ENCODE measurements around the gene WASHC1.
A peak's percentile ranks its signal among the peaks of the same experiment; 100 is the strongest.
"Not testable (repeated sequence)": the region's sequence is repeated elsewhere in the genome, so short reads cannot be mapped to it uniquely, and the experiment has no call there.

The WASHC1 gene

GRCh38 chr9:29356-29755 is at the start of gene WASHC1:
Gene WASHC1, minus strand, starts transcription at chr9:29456. Its CDS starts 4,457 bp downstream, at chr9:24999.
- DNase-seq (ENCODE audit: extremely low read depth, insufficient read length); H3K36me3 ChIP-seq (ENCODE audit: control insufficient read depth, insufficient read depth, low read length); H3K27me3 ChIP-seq (replicated peaks; ENCODE audit: control insufficient read depth, insufficient read depth, low read length): not testable (repeated sequence)
- peak within 1 kb of the TSS; percentile 48; the same call in 1 of the 2 replicates for H3K4me3 ChIP-seq (replicated peaks; ENCODE audit: low read depth, low read length)

GRCh38 chr9:78333-78732 is 49.1 kb upstream of the WASHC1 start:
- not testable (repeated sequence) for H3K36me3 ChIP-seq (ENCODE audit: control insufficient read depth, insufficient read depth, low read length); DNase-seq (ENCODE audit: extremely low read depth, insufficient read length)

GRCh38 chr9:76389-76788 is 47.1 kb upstream of the WASHC1 start:
- not testable (repeated sequence) for H3K27me3 ChIP-seq (replicated peaks; ENCODE audit: control insufficient read depth, insufficient read depth, low read length); H3K4me3 ChIP-seq (replicated peaks; ENCODE audit: low read depth, low read length); H3K36me3 ChIP-seq (ENCODE audit: control insufficient read depth, insufficient read depth, low read length); DNase-seq (ENCODE audit: extremely low read depth, insufficient read length)

More at GRCh38 chr9:78333-78732, 49.1 kb upstream of the WASHC1 start:
- H3K4me3 ChIP-seq (replicated peaks; ENCODE audit: low read depth, low read length); H3K27me3 ChIP-seq (replicated peaks; ENCODE audit: control insufficient read depth, insufficient read depth, low read length): not testable (repeated sequence)

- DNase-seq (ENCODE audit: extremely low read depth, insufficient read length); H3K4me3 ChIP-seq (replicated peaks; ENCODE audit: low read depth, low read length); H3K36me3 ChIP-seq (ENCODE audit: control insufficient read depth, insufficient read depth, low read length); H3K27me3 ChIP-seq (replicated peaks; ENCODE audit: control insufficient read depth, insufficient read depth, low read length): not testable (repeated sequence)
Measured at GRCh38 chr9:73900-74525, 44.8 kb upstream of the WASHC1 start.

- not testable (repeated sequence) for H3K4me3 ChIP-seq (replicated peaks; ENCODE audit: low read depth, low read length); DNase-seq (ENCODE audit: extremely low read depth, insufficient read length)
Measured at GRCh38 chr9:73076-73899, 44.0 kb upstream of the WASHC1 start.

GRCh38 chr9:63031-63629 is 33.9 kb upstream of the WASHC1 start:
- DNase-seq (ENCODE audit: extremely low read depth, insufficient read length); H3K4me3 ChIP-seq (replicated peaks; ENCODE audit: low read depth, low read length); H3K36me3 ChIP-seq (ENCODE audit: control insufficient read depth, insufficient read depth, low read length); H3K27me3 ChIP-seq (replicated peaks; ENCODE audit: control insufficient read depth, insufficient read depth, low read length): not testable (repeated sequence)

More at GRCh38 chr9:73076-73899, 44.0 kb upstream of the WASHC1 start:
- not testable (repeated sequence) for H3K27me3 ChIP-seq (replicated peaks; ENCODE audit: control insufficient read depth, insufficient read depth, low read length); H3K36me3 ChIP-seq (ENCODE audit: control insufficient read depth, insufficient read depth, low read length)

- not testable (repeated sequence) for H3K27me3 ChIP-seq (replicated peaks; ENCODE audit: control insufficient read depth, insufficient read depth, low read length); H3K4me3 ChIP-seq (replicated peaks; ENCODE audit: low read depth, low read length); H3K36me3 ChIP-seq (ENCODE audit: control insufficient read depth, insufficient read depth, low read length); DNase-seq (ENCODE audit: extremely low read depth, insufficient read length)
Measured at GRCh38 chr9:52678-53077, 23.4 kb upstream of the WASHC1 start.

- not testable (repeated sequence) for H3K36me3 ChIP-seq (ENCODE audit: control insufficient read depth, insufficient read depth, low read length); DNase-seq (ENCODE audit: extremely low read depth, insufficient read length); H3K27me3 ChIP-seq (replicated peaks; ENCODE audit: control insufficient read depth, insufficient read depth, low read length); H3K4me3 ChIP-seq (replicated peaks; ENCODE audit: low read depth, low read length)
Measured at GRCh38 chr9:48190-48842, 19.1 kb upstream of the WASHC1 start.

- not testable (repeated sequence) for H3K4me3 ChIP-seq (replicated peaks; ENCODE audit: low read depth, low read length); H3K27me3 ChIP-seq (replicated peaks; ENCODE audit: control insufficient read depth, insufficient read depth, low read length); H3K36me3 ChIP-seq (ENCODE audit: control insufficient read depth, insufficient read depth, low read length); DNase-seq (ENCODE audit: extremely low read depth, insufficient read length)
Measured at GRCh38 chr9:46639-47271, 17.5 kb upstream of the WASHC1 start.

- H3K27me3 ChIP-seq (replicated peaks; ENCODE audit: control insufficient read depth, insufficient read depth, low read length); DNase-seq (ENCODE audit: extremely low read depth, insufficient read length); H3K4me3 ChIP-seq (replicated peaks; ENCODE audit: low read depth, low read length); H3K36me3 ChIP-seq (ENCODE audit: control insufficient read depth, insufficient read depth, low read length): not testable (repeated sequence)
Measured at GRCh38 chr9:46164-46563, 16.9 kb upstream of the WASHC1 start.

- H3K4me3 ChIP-seq (replicated peaks; ENCODE audit: low read depth, low read length); H3K27me3 ChIP-seq (replicated peaks; ENCODE audit: control insufficient read depth, insufficient read depth, low read length); DNase-seq (ENCODE audit: extremely low read depth, insufficient read length); H3K36me3 ChIP-seq (ENCODE audit: control insufficient read depth, insufficient read depth, low read length): not testable (repeated sequence)
Measured at GRCh38 chr9:45180-45878, 16.1 kb upstream of the WASHC1 start.

GRCh38 chr9:44416-44815 is 15.2 kb upstream of the WASHC1 start:
- H3K27me3 ChIP-seq (replicated peaks; ENCODE audit: control insufficient read depth, insufficient read depth, low read length); DNase-seq (ENCODE audit: extremely low read depth, insufficient read length); H3K4me3 ChIP-seq (replicated peaks; ENCODE audit: low read depth, low read length); H3K36me3 ChIP-seq (ENCODE audit: control insufficient read depth, insufficient read depth, low read length): not testable (repeated sequence)

- H3K4me3 ChIP-seq (replicated peaks; ENCODE audit: low read depth, low read length); DNase-seq (ENCODE audit: extremely low read depth, insufficient read length); H3K27me3 ChIP-seq (replicated peaks; ENCODE audit: control insufficient read depth, insufficient read depth, low read length); H3K36me3 ChIP-seq (ENCODE audit: control insufficient read depth, insufficient read depth, low read length): not testable (repeated sequence)
Measured at GRCh38 chr9:43636-44035, 14.4 kb upstream of the WASHC1 start.

Measured in GM06990 (cell line).